Measurements from ENCODE around the gene DOCK3.

The DOCK3 gene, protein sequence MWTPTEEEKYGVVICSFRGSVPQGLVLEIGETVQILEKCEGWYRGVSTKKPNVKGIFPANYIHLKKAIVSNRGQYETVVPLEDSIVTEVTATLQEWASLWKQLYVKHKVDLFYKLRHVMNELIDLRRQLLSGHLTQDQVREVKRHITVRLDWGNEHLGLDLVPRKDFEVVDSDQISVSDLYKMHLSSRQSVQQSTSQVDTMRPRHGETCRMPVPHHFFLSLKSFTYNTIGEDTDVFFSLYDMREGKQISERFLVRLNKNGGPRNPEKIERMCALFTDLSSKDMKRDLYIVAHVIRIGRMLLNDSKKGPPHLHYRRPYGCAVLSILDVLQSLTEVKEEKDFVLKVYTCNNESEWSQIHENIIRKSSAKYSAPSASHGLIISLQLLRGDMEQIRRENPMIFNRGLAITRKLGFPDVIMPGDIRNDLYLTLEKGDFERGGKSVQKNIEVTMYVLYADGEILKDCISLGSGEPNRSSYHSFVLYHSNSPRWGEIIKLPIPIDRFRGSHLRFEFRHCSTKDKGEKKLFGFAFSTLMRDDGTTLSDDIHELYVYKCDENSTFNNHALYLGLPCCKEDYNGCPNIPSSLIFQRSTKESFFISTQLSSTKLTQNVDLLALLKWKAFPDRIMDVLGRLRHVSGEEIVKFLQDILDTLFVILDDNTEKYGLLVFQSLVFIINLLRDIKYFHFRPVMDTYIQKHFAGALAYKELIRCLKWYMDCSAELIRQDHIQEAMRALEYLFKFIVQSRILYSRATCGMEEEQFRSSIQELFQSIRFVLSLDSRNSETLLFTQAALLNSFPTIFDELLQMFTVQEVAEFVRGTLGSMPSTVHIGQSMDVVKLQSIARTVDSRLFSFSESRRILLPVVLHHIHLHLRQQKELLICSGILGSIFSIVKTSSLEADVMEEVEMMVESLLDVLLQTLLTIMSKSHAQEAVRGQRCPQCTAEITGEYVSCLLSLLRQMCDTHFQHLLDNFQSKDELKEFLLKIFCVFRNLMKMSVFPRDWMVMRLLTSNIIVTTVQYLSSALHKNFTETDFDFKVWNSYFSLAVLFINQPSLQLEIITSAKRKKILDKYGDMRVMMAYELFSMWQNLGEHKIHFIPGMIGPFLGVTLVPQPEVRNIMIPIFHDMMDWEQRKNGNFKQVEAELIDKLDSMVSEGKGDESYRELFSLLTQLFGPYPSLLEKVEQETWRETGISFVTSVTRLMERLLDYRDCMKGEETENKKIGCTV (N-terminal part only)

DNA sequence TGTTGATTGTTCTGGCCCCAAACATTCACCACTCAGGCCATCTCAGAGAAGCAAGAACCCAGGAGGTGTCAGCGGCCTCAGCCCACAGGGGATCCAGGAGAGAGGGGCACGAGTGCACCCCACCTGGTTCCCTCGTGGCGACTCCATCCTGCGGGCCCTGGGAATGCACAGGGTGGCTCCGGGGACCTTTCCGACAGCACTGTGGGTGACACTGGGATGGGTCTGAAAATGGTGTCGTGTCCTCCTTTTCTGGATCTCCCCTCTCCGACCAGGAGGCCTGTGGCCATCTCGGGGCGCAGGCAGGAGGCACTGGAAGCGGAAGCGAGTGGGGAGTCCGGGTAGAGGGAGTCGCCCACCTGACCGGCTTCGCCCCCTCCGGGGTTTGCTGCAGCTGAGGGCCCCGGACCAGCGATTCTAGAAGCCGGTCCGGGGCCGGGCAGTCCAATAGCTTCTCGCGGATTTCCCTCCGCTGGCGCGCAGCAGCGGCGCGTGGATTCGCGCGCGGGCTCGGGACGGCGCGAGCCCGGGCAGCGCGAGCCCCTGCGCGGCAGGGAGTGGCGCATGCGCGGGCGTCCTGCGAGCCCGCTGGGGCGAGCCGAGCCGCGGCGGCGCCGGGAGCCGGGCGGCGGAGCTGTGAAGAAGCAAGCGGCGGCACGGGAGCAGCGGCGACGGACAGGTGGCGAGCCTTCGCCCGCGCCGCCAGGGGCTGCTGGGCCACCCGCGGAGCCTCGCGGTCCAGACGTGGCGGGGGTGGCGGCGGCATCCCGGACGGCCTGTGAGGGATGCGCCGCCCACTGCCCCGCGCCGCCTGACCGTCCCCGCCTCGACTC lies at the start of gene DOCK3:
Gene DOCK3, plus strand, starts transcription at position 579 of the 830 bp plus-strand sequence. CDS start 337 bp downstream, outside the sequence.
- DNase-seq, result peak; percentile 45

DNA sequence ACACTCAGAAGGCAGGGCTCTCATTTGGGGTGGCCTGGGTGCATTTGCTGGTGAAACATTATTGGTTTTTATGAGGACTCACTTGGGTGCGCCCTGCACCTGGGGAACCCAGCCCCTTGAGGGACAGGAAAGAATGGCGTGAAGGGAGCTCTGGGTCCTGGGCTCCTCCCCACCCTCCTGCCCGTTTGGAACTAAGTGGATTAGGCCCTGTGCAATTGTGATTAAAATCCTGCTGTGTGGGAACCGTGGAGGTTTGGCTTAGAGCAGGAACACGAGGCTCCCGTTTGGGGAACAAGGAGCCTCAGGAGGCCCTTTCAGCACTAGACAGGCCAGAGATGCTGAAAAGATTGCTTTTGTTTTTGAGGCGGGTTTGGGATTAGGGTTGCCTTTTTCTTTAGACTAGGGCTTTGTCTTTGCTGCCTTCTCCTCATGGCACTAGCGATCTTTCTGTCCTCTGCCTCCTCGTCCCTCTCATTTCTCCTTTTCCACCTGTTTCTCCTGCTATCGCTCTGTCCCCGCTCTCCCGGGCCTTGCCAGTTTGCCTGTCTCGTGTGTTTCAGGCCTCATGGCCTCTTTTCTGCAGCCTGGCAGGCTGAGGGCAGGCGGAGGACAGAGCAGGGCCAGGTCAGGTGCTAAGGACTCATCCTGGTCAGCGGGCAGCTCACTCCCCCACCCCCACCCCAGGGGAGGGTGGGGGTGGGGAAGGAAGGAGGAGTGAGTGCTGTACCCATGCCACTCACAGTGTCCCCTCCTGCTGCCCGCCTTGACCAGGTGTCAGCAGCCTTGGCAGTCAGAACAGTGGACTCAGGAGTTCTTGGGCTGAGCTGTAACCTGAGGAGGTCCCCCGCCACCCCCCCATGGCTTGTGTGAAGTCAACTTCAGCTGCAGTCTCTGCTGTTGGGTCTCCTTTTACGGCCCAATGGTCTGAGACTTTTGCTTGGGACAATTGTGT lies 49.2 kb upstream of the DOCK3 start:
- DNase-seq, result no peak

DNA sequence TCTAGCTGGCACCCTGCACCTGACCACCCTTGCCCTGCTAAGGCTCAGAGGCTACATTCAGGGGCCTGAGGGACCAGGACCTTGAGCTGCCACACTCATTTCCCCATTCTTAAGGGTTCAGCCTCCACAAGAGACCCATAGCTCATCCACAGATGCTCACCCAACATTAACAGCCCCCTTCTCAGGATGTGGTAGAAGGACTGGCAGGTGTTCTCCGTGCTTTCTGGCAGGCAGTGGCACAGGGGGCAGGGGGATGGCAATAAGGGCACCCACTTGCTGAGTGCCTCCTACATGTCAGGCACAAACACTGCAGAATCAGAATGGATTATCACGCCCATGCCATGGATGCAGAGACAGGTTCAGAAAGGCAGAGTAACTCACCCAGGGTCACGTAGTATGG lies 48.3 kb upstream of the DOCK3 start:
- DNase-seq, result no peak

DNA sequence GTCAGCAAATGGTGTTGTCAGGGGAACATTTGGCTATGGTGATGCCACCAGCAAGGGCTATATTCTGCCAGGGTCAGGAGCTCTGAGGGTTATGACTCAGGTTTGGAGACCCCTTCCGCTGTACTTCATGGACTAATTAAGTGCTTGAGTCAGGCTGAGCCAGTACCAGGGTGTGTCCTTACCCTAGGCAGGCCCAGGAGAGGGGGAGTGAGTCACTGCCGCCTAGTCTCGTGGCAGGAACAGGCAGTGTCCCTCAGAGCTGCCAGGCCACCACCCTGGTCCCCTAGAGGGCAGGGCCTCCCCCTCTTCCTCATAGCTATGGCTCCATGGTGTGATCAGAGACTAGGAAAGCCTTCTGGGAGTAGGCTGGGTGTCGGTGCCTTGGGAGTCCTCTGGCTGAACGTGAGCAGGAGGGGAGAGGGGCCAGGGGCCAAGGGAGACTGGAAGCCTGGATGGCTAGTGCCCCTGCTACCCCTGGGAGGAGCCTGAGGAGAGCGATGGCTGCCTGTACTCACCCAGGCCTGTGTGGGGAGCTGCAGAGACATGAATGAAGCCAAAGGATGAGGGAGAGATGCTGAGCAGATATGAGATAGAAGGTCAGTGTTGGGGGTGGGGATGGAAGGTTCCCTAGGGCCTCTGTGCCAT lies 47.2 kb upstream of the DOCK3 start:
- no peak for DNase-seq

DNA sequence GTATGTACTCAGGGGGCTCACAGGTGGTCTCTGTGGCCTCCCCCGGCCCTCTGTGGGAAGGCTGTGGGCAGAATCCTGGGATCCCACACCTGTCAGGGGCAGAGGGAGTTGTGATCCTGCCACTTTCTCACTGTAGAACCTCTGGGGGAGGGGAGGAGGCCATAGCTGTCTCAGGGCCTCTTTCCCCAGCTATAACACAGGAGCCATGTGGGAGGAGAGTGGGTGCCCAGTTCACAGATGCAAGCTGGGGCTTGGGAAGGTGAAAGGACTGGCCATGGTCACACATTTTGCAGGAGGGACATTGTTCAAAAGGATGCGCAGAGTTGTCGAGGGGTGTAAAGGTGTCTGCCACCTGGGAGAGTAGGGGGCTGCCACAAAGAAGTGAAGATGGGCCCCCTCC lies 46.1 kb upstream of the DOCK3 start:
- no peak for DNase-seq

DNA sequence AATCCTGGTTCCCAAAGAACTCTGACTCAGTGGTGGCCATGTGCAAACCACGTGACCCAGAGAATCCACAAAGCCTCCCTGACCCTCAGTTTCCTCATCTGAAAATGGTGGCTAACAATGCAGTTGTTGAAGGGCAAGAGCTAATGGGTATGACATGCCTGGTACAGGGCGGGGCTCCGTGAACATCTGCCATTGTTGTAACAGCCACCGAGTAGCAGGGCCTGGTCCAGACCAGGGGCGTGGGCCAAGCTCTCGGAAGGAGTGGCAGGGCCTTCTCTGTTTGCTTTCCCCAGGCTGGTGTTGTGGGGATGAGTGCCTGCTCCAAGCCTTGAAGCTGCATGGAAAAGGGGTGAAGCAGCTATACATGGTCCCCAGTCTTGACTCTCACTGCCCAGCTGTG lies 44.3 kb upstream of the DOCK3 start:
- no peak for DNase-seq

DNA sequence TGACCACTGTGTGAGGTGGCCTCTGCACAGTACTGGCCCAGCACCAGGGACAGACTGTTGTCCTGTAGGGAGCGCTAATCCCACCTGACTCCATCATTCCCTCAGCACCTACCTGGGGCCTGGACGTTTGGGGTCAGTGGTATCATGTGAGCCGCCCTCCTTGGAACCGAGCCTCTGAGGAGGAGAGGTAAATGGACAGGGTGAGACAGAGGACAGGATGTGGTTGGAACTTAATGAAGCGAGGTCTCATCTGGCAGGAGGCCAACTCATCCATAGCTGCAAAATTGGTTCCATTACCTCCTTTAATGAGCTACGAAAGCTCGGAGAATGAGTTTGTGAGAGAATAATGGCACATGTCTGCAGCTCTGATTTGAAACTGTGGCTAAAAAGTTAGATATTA lies 43.9 kb upstream of the DOCK3 start:
- DNase-seq, result no peak

DNA sequence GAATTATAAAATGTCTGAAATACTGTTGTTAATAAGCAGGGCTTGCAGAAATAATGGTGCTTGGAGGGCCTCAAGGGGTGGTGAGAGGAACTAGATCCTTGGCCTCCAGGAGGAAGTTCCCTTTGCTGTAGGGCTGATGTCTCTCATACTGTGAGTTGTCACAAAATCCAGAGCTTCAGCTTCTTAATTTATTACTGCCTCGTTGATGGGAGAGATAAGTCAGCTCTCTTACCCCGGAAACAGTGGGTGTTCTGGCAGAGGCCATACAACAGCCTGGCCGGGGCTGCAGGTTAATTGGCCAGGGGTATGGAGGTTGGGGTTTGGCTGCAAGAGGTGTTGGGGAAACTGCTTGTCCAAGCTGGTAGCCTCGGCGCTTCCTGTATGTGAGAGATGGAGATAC lies 42.3 kb upstream of the DOCK3 start:
- DNase-seq, result no peak

DNA sequence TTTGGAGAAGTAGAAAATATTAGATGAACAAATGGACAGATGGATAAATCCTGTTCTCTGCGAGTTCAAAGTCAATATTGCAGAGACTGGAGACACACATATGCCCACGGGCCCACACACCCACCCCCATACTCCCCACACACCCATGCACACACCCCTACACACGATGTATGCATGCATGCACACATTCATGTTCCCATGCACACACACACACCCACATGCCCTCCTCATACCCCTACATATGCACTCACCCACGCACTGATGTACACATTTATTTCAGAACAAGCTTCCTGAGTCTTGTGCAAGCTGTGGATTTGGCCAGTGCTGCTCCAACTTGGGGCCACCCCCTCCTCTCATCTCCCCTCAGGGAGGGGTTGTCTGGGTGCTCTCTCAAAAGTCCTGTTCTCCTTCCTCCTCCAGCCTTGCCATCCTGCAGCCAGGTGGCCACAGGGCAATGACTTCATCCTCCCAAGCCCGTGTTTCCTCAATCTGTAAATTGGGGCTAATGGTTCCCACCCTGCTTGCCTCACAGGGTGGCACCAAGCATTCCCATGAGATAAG lies 41.4 kb upstream of the DOCK3 start:
- no peak for DNase-seq

DNA sequence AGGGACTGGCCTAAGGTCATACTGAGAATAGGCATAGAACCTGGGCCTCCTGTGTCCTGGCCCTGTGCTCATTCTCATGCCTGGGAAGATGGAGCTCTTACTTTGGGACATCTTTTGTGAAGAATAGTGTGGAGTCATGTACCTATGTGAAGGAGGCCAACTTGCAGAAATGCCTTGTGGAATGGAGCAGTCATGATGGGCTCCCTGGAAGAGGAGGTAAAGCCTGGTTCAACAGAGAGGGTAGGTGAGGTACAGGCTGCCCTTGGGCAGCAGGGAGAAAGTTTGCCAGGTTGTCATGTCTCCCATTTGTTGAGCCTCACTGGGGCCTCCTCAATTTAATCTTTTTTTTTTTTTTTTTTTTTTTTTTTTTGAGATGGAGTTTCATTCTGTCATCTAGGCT lies 39.7 kb upstream of the DOCK3 start:
- no peak for DNase-seq

DNA sequence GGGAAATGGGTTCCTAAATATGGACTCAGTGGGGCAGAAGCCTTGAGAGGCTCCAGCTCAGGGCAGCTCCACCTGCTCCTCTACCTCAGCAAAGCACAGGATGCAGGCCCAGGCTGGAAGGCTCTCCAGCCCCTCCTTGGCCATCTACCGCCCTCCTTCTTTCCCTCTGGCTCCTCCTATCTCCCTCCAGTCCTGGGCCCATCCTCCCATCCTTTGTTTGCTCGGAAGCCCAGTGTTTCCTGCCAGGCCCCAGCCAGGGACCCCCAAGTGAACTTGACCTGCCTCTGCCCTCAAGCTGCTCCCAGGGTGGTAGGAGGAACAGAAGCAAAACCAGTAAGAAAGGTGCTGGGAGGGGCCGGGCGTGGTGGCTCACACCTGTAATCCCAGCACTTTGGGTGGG lies 37.7 kb upstream of the DOCK3 start:
- DNase-seq, result no peak

DNA sequence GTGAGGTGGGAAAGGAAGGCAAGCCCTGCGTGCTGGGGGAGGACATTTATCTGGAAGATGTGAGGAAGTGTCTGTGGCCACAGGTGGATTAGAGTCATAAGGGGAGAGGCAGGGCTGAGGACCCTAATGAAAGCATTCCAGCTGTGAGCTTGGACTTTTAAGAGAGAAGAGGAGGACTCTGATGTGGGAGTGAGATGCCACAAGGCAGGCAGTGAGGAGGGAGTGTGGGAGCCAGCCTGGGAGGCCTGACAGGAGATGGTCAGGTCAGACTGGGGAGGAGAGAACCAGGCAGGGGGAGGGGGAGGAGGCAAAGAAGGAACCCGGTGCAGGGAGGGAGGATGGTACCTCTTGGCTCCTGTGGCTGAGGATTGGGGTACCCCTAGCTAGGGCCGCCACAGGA lies 36.8 kb upstream of the DOCK3 start:
- no peak for DNase-seq

DNA sequence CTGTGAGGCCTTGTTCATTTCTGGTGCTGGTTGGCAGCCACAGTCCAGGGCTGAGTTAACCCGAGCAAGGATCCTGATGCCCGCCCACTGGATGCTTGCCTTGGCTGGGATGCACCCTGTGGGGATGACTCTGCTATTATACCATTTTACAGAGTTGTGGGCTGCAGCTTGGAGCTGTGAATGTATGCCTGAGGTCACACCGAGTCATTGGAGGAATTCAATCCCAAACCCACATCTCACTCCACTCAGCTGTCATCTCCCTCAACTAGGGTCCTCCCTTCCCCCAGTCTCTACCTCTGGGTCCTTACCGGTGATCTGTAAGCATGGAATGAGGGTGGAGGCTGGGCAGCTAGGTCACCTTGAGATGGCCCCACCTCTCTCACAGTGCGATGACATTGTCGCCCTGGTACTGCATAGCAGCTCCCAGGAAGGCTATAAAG lies 35.7 kb upstream of the DOCK3 start:
- DNase-seq, result no peak

DNA sequence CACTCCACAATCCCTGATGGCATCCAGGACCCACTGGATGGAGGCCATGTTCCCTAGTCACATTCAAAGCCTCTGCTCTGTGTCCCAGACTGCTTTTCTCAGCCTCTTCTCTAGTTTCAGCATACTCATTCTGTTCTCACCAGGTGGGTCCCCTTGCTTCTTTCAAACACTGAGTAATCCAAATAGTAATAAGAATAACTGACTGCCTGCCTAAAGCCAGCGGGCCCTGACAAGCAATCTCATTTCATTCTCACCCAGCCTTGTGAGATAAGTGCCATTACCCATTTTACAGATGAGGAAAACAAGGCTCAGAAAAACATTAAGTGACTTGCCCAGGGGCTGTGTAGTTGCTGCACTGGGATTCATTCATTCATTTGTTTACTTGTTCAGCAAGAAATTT lies 32.3 kb upstream of the DOCK3 start:
- DNase-seq, result no peak

DNA sequence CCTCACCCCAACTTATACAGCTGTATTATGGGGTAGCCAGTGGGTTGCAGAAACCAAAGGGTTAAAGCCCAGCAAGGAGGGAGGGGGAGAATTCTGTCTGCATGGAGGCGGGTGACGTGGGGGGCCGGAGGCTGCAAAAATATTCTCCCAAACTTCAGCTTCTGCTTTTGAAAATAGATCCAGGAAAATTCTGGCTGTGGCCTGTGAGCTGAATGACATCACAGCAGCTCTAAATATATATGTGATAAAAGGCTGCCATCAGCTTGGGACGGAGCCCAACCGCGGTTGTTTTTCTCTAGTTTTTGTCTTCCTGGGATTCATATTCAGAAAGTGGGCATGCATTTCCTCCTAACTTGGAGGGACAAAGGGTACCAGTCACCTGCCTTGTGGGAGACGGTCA lies 30.2 kb upstream of the DOCK3 start:
- no peak for DNase-seq

DNA sequence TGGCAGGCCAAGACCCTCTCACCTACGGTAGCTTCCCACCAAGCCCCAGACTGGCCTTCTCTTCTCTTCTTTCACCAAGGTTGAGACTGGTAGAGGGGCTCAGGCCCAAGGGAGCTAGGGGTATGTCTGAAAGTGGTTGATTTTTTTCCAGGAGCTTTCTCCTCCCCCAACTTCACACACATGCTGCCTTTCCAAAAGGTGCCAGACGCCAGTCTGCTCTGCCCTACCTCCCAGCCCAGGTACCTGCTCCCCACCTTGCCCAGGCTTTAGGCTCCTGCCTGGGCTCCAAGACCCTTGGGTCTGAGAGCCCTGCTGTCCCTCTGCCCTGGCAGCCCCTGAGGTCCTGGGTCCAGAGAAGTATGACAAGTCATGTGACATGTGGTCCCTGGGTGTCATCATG lies 29.3 kb upstream of the DOCK3 start:
- no peak for DNase-seq

DNA sequence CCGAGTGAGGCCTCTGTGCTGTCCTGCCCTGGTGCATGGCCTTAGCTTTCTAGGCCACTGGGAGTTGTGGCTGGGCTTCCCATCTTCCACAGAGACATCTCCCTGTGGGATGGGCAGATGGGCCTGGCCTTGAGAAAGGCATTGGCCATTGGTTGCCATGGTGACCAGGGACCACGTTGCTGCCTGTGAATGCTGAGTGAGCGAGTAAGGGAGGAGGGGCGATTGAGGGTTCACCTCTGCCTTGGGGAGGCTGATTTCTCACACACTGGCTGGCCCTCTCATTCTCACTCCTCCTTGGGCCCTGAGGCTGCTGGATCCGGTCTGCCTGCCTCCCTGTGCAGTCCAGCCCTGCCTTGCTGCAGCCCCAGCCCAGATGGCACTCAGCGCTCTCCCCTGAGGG lies 26.4 kb upstream of the DOCK3 start:
- no peak for DNase-seq

DNA sequence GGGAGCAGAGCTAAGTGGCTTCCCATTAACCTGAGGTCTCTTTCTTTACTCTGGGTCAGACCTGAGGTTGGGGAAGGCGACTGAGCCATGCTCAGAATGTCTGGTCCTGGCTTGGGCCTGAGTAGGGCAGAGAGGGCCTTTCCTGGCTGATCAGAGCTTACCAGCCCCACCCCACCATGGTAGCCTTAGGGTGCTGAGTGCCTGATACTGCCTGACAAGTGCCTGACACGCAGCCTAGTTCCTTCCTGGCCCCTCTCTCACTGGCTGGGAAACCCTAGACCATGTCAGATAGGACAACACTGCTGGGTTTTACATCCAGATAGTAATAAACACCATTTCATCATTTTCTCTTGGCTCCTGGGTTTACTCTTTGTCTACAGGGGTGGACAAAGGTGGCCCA lies 25.8 kb upstream of the DOCK3 start:
- DNase-seq, result no peak

DNA sequence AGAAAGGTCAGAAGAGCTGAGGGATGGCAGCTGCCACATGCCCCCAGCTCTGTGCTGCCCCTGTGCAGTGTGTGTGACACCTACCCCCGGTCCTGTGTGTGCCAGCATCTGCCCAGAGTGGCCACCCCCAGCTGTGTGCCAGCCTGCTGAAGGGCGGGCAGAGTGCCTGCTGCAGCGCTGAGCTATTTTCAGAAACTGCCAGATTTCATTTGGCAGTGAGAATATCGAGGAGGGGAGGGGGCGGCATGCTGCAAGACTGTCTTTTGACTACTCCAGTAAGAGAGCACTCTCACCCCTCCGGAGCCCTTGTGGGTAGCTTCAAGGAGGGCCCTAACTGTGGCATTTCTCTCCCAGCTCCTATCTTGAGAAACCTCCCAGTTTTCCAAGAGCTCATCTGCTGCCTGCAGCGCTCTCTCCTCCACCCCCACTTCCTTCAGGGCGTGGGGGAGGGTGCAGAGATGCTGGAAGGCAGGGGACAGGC lies 25.2 kb upstream of the DOCK3 start:
- DNase-seq, result no peak

DNA sequence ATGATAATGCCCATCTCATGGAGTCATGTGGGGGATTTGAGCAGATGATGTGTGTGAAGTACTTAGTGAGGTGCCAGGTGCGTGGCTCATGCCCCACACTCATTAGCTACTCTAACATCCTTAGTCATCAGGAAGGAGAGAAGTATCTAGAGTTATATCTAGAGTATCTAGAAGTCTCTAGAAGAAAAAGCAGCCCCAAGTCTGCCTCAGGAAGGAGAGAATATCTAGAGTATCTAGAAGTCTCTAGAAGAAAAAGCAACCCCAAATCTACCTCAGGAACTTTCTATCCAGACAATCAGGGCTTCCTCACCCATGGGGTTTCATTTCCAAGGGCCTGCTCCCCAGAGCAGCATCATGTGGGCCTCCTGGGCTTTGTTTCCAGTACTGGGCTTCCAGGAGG lies 24.7 kb upstream of the DOCK3 start:
- DNase-seq, result no peak

Data from activated CD4-positive, alpha-beta T cell treated with anti-CD3 and anti-CD28 coated beads for 1 hour (primary cell).